Left ventricle myocardium superior (tissue), 1 donor: ENCODE data around the gene ANKS1B. TPM values are rescaled to one million over a fixed set of nuclear protein-coding genes. Genes with fewer than 3 reads are reported as not detected.

ENCODE experiments used
- ATAC-seq: fragments of 200-7000 bp; cut with Tn5 transposase; one replicate; pipeline ENCODE4 v1.9.1; 2020; ENCODE audit warnings: mild to moderate bottlenecking, moderate library complexity
- DNase-seq: peaks from one replicate; pipeline ENCODE4 v3.0.0-alpha.2; 2020
- intact Hi-C: fragments of 100-400 bp; cut with micrococcal nuclease; formaldehyde crosslinking; loops from one replicate; pipeline ENCODE4 v1.11.0; 2022
- total RNA-seq: library from RNA; stranded (reverse); fragmentation: NEBNext Ultra II Directional; extraction: Animal tissue kit (Norgen Biotek cat#: 25700); gene quantifications from one replicate; pipeline ENCODE4 v1.2.1, GENCODE V29; 2021
- donor health status: DM: no; HTN: yes; CAD: no; lungs with severe emphysema.

The ANKS1B gene
- total RNA-seq, 1 donor from 2014 or later, result 2.5 TPM

DNA sequence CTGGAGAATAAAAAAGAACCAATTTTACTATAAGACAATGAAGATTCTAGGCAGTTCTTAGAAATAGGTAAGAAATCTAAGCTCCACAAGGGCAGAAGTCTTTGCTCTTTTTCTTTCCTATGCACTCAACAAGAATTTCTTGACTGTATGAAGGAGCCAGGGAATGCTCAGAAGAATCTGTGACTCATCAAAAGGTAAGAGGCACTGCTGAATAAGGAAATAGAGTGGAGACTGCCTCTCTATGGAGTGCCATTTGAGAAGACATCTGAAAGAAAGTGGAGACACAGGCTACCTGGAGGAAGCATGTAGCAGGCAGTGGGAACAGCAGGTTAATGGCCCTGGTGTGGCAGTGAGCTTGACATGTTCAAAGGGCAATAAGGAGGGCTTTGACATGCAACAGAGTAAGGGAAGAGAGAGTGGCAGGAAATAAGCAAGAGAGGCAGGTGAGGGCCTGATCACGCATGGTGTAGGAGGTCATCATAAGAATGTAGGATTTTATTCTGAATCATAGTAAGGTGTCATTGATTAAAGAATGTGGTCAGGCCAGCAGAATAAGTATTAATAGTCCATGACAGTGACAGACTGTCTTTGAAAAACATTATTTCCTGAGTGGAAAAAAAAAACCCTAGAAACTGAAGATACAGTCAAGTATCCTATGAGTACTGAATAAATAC, 783.9 kb downstream of the ANKS1B start:
- intact Hi-C loops, result no loop called here
- DNase-seq (no peak), ATAC-seq (no peak)

- DNase-seq, result no peak
- intact Hi-C loops, result no loop called here
- no peak for ATAC-seq
Observed at GRCh38 chr12:99195474-99195873, 789.3 kb downstream of the ANKS1B start.

DNA sequence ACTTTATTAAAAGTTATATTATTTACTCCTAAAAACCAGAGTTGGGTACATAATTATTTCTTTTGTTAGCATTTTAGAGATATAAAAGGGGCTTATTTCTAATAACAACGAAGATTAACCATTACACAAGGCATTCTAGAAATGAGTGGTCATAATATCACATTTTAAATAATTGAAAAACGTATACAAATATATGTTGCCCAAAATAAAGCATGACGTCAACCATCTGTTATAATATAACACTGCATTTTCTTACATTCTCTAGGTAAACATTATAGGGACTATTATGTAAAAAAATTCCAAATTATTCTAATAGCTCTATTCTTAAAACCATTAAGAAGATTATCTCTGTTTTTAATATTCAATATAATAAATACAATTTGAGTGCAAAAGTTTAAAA, 792.2 kb downstream of the ANKS1B start:
- ATAC-seq, result no peak
- intact Hi-C loops, result no loop called here
- DNase-seq, result no peak

DNA sequence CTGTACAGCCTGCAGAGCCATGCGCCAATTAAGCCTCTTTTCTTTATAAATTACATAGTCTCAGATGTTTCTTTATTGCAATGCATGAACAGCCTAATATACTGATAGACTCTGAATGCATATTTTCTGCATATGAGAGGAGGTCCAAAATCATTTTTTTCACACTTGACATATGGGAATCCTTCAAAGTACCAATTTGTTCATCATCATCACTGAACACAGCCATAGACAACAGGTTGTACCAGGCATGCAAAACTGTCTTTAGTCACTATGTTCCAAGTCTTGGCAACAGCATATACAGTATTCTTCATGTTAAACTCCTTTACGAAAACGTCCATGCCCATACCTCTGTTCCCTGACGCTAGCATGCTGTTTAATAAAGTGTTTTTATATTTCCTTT, 807.9 kb downstream of the ANKS1B start:
- ATAC-seq, result no peak
- no peak for DNase-seq
- intact Hi-C loops, result no loop called here

DNA sequence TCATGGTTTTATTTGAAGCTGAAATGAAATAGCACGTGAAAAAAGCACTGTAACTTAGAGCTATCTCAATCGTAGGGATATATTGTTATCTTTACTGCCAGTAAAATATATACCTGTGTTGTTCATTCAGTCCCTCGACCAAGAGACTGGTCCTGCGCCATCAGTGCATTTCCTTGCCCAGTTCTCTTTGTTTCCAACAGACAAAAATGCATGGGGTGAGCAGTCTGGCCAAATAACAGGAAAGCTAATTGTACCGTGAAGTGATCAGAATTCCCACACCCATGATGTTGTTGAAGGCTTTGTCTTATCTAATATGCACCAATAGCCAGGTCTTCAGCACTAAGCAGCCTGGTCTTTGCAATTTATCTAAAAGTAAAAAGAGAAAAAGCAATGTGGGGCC, 814.3 kb downstream of the ANKS1B start:
- intact Hi-C loops, result no loop called here
- DNase-seq (no peak), ATAC-seq (no peak)

DNA sequence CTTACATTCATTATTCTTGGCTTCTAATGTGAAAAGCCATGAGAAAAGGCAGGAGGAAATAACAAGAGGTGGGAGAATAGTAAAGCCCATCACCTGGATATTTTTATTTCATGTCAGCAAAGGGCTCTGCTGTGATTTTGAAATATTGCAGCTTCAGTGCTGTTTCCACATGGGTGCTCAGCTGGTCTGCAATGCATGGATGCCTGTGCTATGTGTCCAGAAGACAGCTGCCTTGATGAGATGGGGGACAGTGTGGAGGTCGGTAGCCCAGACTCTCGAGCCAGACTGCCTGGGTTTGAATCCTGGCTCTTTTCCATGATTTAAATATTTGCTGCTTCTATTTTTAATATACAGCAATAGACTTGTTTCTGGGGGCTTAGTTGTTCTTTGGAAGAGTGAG, 814.7 kb downstream of the ANKS1B start:
- intact Hi-C loops, result no loop called here
- no peak for ATAC-seq
- DNase-seq, result no peak

DNA sequence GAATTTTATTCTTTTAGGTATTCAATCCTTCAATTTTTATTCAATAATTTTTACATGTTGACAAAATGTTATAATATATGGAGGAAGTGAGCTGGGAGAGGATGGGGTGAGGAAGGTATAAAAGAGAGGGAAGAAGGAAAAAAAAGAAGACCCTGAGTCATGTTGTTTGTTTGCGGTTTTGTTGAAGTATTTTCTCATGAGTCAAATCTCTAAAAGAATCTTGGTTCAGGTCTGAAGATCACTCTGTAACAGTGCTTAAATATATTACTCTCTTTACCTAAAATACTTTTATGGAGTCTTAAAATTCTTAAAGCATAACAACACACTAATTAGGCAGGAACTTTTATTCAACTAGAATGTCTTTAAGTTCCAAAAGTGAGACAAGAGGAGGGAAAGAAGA, 826.8 kb downstream of the ANKS1B start:
- ATAC-seq (no peak), DNase-seq (no peak)
- intact Hi-C loops, result no loop called here

DNA sequence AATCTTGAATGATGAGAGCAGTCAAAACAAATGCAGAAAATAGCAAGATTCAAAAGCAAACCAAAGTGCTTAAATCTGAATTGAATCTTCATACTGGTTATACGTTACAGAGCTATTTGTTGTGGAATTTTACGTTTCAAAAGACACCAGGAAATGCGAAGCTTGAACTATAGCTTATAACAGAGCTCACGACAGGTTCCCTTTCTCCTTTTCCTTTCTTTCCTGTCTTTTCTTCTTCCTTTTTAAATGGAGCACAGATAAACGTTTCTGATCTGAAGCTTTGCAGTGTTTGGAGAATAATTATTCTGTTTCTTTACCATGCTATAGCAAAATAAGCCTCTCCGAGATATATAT, 829.8 kb downstream of the ANKS1B start:
- no peak for ATAC-seq
- intact Hi-C loops, result no loop called here

GRCh38 chr12:99154216-99154982, 830.3 kb downstream of the ANKS1B start:
- no peak for DNase-seq

More for the DNA sequence above, 829.8 kb downstream of the ANKS1B start:
- no peak for DNase-seq

DNA sequence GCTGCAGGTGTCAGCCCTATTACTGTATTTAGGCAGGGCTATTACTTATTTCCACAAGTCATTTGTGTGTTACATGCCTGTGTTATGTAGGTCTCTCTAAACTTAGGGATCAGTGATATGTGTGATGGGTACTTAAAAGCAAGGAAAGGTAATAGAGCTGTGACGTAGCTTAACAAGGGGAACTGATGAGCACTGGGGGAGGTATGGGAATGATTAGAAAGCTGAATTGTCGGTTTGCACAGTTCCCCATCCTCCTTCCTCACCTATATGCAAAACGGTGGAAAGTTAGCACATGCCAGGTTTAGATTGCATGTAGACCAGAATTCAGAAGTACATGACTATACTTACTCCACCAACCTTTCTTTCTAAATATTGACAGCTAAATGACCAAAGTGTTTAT, 831.4 kb downstream of the ANKS1B start:
- intact Hi-C loops, result no loop called here
- ATAC-seq (no peak), DNase-seq (no peak)

More at GRCh38 chr12:99154216-99154982, 830.3 kb downstream of the ANKS1B start:
- intact Hi-C loops, result no loop called here
- peak; percentile 25 for ATAC-seq

GRCh38 chr12:99152337-99152736, 832.4 kb downstream of the ANKS1B start:
- DNase-seq, result no peak
- intact Hi-C loops, result no loop called here
- no peak for ATAC-seq

DNA sequence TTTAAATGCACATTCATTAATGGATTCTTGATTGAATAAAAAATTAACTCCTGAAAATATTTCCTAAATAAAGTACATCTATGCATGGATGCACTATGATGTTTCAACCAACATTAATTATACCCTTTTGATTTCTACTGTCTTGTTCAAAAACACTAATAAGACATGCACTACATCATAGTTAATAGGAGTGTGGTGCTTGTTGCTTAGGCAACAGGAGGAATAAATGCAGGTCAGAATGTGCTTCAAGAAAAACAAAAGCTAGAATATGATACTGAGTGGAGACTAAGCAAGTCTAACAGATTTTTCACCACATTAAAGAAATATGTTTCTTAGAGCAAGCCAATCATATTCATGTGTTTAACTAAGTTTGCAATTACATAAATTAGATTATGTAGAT, 833.0 kb downstream of the ANKS1B start:
- intact Hi-C loops, result no loop called here
- ATAC-seq (no peak), DNase-seq (no peak)

DNA sequence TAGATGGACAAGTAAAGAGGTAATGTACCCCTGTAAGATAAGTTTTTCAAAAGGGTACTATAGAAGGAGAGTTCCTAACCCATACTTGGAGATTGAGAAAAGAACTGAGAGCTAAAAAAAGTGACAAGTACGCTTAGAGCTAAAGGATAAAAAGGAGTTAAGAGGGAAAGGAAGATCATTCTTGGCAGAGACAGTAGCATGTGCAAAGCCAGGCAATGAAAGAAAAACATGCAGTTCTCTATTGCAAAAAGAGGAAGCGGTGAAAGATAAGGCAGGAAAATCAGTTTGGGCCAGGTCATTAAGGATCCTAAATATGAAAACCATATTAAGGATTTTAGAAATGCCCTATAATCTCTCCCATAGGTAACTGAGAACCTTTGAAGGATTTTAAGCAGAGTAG, 837.6 kb downstream of the ANKS1B start:
- intact Hi-C loops, result no loop called here
- DNase-seq, result no peak
- ATAC-seq, result peak; percentile 67

GRCh38 chr12:99146730-99147129, 838.0 kb downstream of the ANKS1B start:
- intact Hi-C loops, result no loop called here
- DNase-seq (no peak), ATAC-seq (no peak)

GRCh38 chr12:99146185-99146584, 838.6 kb downstream of the ANKS1B start:
- intact Hi-C loops, result no loop called here
- ATAC-seq, result peak; percentile 62
- DNase-seq, result peak; percentile 23

DNA sequence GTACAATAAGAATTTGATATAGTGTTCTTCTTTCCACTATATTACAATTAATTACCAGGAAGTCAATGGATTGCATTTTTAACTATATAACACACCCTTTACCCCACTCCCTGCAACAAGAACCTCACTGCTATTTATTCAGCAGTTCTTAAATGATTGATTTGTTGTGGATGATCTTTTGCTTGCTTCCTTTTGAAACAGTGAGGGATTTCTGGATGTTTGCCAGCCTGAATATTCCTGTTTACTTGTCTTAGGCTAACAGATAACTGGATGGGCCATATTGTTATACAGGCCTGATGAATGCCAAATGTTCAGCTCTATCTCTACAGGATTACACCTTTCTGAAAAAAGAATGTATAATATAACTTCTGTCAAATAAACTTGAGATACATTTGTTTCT, 842.1 kb downstream of the ANKS1B start:
- intact Hi-C loops, result no loop called here
- ATAC-seq (no peak), DNase-seq (no peak)

DNA sequence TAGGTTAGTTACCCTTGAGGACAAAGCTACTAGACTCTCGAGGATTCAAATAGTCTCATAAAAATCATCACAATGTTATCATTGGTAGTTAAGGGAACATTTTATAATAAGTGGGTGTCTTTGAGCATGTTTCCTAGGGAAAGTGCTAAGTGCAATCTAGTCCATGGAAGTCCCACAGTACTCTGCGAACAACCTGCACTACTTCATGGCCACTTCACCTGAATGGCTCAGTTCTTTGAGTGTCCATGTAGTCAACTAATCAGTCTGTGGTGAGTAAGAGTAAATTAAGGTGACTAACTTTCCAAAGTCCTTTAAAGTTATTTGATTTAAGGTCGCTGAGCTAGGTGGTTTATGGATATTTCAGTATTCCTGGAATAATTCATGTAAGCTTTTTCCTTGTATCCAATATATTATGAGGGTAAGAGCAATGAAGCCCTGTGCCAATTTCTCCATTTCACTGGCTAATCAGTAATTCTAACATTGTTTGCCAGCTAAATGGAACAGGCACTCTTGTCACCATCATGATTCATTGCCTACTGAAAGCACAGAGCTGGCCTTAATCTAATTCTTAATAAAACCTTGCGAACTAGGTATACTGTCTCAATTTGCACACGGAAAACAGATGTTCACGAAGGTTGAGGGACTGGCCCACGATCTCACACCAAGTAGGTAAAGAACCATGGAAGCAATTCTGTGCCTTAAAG, 844.6 kb downstream of the ANKS1B start:
- no peak for ATAC-seq
- intact Hi-C loops, result no loop called here

DNA sequence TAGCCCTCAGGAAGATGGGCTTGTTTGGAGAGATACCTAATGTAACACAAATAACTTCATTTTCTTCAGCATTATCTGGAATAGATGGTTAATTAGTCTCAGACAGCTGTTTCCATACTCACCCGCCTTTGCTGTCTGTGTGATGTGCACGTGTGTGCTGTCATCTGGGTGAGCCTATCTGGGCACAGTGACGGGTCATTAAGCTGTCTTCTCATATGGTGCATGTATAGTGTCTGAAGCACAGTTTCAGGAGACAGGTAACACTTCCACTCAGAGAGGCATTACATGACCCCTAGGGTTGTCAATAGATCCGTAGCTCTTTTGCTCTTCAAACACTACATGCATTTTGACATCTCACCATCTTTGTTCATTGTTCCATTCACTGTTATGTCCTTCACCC, 846.3 kb downstream of the ANKS1B start:
- intact Hi-C loops, result no loop called here
- ATAC-seq (no peak), DNase-seq (no peak)

More for the DNA sequence above, 844.6 kb downstream of the ANKS1B start:
- DNase-seq, result no peak

- intact Hi-C loops, result no loop called here
- DNase-seq (no peak), ATAC-seq (no peak)
Observed at GRCh38 chr12:99137124-99137855, 847.4 kb downstream of the ANKS1B start.

DNA sequence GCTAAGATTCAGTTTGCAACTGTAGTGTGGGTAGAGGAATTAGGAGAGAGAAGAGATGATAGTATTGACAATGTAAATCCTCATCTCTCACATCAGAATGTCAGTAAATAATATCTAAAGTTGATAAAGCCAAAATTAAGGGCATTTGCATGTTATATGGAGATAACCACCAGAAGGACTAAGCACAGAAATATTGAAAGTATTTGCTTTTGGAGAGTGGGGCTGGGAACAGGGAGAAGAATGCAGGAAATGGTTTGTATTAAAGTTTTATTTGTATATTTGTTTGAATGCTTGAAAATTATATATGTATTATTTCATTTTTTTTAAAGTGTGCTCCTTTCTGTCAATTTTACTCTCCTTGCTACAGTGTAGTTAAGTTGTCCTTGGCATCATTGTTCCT, 848.2 kb downstream of the ANKS1B start:
- DNase-seq, result no peak
- no peak for ATAC-seq
- intact Hi-C loops, result no loop called here
